Retina (tissue), 1 donor: ENCODE measurements around the gene GABRG3.
A peak's percentile ranks its signal among the peaks of the same experiment; 100 is the strongest.
"Not testable (repeated sequence)": the region's sequence is repeated elsewhere in the genome, so short reads cannot be mapped to it uniquely, and the experiment has no call there.

Source experiments
- DNase-seq: peaks from one replicate; pipeline ENCODE4 v3.0.0-alpha.2; 2016

Gene GABRG3

GRCh38 chr15:27003003-27003402 lies 32.0 kb downstream of the GABRG3 start:
- not testable (repeated sequence) for DNase-seq

- DNase-seq: not testable (repeated sequence)
Observed at GRCh38 chr15:27004226-27004625, 33.2 kb downstream of the GABRG3 start.

GRCh38 chr15:27017168-27017809 lies 46.3 kb downstream of the GABRG3 start:
- DNase-seq: peak; percentile 67

- no peak for DNase-seq
Observed at GRCh38 chr15:27019687-27020086, 48.7 kb downstream of the GABRG3 start.

- peak; percentile 39 for DNase-seq
Observed at GRCh38 chr15:27025481-27025966, 54.5 kb downstream of the GABRG3 start.

GRCh38 chr15:27027229-27027628 lies 56.2 kb downstream of the GABRG3 start:
- no peak for DNase-seq

GRCh38 chr15:27028858-27029477 lies 58.0 kb downstream of the GABRG3 start:
- peak; percentile 35 for DNase-seq

GRCh38 chr15:27036210-27036609 lies 65.2 kb downstream of the GABRG3 start:
- no peak for DNase-seq

- no peak for DNase-seq
Observed at GRCh38 chr15:27037501-27037900, 66.5 kb downstream of the GABRG3 start.

GRCh38 chr15:27039152-27039551 lies 68.2 kb downstream of the GABRG3 start:
- DNase-seq: no peak

- no peak for DNase-seq
Observed at GRCh38 chr15:27042230-27042629, 71.2 kb downstream of the GABRG3 start.

GRCh38 chr15:27042646-27043045 lies 71.7 kb downstream of the GABRG3 start:
- DNase-seq: no peak

GRCh38 chr15:27043770-27044169 lies 72.8 kb downstream of the GABRG3 start:
- no peak for DNase-seq

- DNase-seq: no peak
Observed at GRCh38 chr15:27045796-27046195, 74.8 kb downstream of the GABRG3 start.

- no peak for DNase-seq
Observed at GRCh38 chr15:27046880-27047279, 75.9 kb downstream of the GABRG3 start.

GRCh38 chr15:27050163-27050562 lies 79.2 kb downstream of the GABRG3 start:
- DNase-seq: no peak

GRCh38 chr15:27054426-27054825 lies 83.4 kb downstream of the GABRG3 start:
- no peak for DNase-seq

GRCh38 chr15:27057904-27058645 lies 87.1 kb downstream of the GABRG3 start:
- DNase-seq: no peak

GRCh38 chr15:27058939-27059338 lies 88.0 kb downstream of the GABRG3 start:
- no peak for DNase-seq

- DNase-seq: peak; percentile 80
Observed at GRCh38 chr15:27059610-27060202, 88.7 kb downstream of the GABRG3 start.

GRCh38 chr15:27061739-27062138 lies 90.8 kb downstream of the GABRG3 start:
- DNase-seq: no peak

- no peak for DNase-seq
Observed at GRCh38 chr15:27062951-27063350, 92.0 kb downstream of the GABRG3 start.

- DNase-seq: no peak
Observed at GRCh38 chr15:27064080-27064479, 93.1 kb downstream of the GABRG3 start.

GRCh38 chr15:27065151-27065550 lies 94.2 kb downstream of the GABRG3 start:
- no peak for DNase-seq
